ENCODE data around the gene STOML1.

DNA sequence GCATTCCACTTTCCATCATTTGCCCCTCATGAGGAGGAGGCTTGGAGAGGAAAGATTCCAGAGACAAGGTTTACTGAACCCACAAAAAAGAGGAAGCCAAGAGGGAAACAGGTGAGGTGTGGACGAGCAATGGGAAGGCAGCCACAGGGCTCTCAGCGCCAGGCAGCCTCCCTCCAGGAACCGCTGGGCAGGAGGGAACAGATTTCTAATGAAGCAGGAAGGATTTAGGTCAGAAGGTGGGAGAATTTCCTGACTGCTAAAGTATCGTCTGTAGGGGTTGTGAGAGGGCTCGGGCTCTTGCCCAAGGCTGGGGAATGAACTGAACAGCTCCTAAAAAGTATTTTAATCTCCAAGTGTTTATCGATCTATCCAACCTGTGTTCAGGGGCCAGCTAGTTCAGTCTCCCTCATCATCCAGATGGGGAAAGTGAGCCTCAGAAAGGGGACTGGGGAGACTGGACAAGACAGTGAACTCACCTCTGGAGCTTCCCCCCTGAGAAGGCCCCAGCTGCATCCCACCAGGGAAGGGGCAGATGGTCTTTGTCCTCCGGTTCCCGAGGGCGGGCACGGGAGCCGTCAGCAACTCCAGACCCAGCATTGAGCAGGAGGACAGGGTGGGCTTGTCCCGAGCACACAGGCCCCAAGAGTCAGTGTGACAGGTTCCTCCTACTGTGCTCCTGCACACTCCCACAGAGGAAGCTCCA lies 55.4 kb downstream of the STOML1 start:
- TF ChIP-seq EP300 (IDR thresholded peaks at IDR 0.05; ENCODE audit: low read depth) (no peak), CTCF (IDR thresholded peaks at IDR 0.05) (no peak), POLR2A (IDR thresholded peaks at IDR 0.05) (no peak), POLR2AphosphoS5 (IDR thresholded peaks at IDR 0.05) (no peak)
